ENCODE results near the gene DCC.

DNA sequence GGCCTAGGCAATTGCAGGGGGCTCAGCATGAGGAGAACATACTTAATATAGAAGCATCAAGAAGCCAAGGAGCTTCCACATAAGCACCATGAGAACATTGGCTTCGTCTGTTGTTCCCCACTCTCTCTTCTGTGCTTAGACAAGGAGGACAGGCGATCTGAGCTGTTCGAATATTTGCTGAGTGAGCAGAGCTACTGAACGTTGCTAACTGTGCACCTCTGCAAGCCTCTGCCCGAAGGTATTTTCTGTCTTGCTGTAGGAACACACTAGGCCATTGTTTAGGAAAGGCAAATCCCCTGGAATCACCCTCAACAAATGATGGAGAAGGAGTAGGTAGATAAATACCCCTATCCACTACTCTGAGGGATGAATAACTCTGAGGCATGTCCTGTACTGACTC, 813.8 kb downstream of the DCC start:
- no peak for TF ChIP-seq EZH2 (IDR thresholded peaks at IDR 0.05; ENCODE audit: low read length, unreplicated experiment)
- TF ChIP-seq, protein P1, sequence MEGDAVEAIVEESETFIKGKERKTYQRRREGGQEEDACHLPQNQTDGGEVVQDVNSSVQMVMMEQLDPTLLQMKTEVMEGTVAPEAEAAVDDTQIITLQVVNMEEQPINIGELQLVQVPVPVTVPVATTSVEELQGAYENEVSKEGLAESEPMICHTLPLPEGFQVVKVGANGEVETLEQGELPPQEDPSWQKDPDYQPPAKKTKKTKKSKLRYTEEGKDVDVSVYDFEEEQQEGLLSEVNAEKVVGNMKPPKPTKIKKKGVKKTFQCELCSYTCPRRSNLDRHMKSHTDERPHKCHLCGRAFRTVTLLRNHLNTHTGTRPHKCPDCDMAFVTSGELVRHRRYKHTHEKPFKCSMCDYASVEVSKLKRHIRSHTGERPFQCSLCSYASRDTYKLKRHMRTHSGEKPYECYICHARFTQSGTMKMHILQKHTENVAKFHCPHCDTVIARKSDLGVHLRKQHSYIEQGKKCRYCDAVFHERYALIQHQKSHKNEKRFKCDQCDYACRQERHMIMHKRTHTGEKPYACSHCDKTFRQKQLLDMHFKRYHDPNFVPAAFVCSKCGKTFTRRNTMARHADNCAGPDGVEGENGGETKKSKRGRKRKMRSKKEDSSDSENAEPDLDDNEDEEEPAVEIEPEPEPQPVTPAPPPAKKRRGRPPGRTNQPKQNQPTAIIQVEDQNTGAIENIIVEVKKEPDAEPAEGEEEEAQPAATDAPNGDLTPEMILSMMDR (conservative IDR thresholded peaks at IDR 0.05; ENCODE audit: low read depth, low read length), result no peak

Data from PC-3 (cell line).